Mucosa of stomach (tissue), 1 donor: ENCODE measurements around the gene GH2.
"Not testable (repeated sequence)": the region's sequence is repeated elsewhere in the genome, so short reads cannot be mapped to it uniquely, and the experiment has no call there.

Experiments used
- H3K27me3 ChIP-seq: one replicate; pipeline ENCODE4 v1.7.0; 2013; ENCODE audit warnings: mild to moderate bottlenecking, low read length; ENCODE audit not compliant: control insufficient read depth, insufficient read depth
- H3K36me3 ChIP-seq: one replicate; pipeline ENCODE4 v1.7.0; 2013; ENCODE audit warnings: low read length; ENCODE audit not compliant: control insufficient read depth, insufficient read depth
- H3K4me1 ChIP-seq: one replicate; pipeline ENCODE4 v1.7.0; 2013; ENCODE audit warnings: mild to moderate bottlenecking, low read length; ENCODE audit not compliant: control insufficient read depth, insufficient read depth
- H3K4me3 ChIP-seq: one replicate; pipeline ENCODE4 v1.7.0; 2013; ENCODE audit warnings: low read length
- H3K9ac ChIP-seq: one replicate; pipeline ENCODE4 v1.7.0; 2013; ENCODE audit warnings: mild to moderate bottlenecking, low read length, moderate library complexity
- H3K9me3 ChIP-seq: one replicate; pipeline ENCODE4 v1.7.0; 2013; ENCODE audit warnings: mild to moderate bottlenecking, low read length, moderate library complexity; ENCODE audit not compliant: control insufficient read depth
- donor health status: Pancreatic carcinoma.

The GH2 gene

GRCh38 chr17:63882626-63883126 lies 932 bp upstream of the GH2 start:
- not testable (repeated sequence) for H3K9ac ChIP-seq, H3K36me3 ChIP-seq, H3K4me3 ChIP-seq, H3K27me3 ChIP-seq, H3K4me1 ChIP-seq, H3K9me3 ChIP-seq

GRCh38 chr17:63881337-63881736 lies 407 bp downstream of the GH2 start:
- H3K4me1 ChIP-seq, H3K4me3 ChIP-seq, H3K9me3 ChIP-seq, H3K36me3 ChIP-seq, H3K9ac ChIP-seq, H3K27me3 ChIP-seq: not testable (repeated sequence)

- Histone ChIP-seq H3K36me3 (no peaks in the 10 kb centered on the region), H3K4me3 (no peak overlapping the region), H3K27me3 (peaks cover 2% of the 10 kb centered on the region), H3K9me3 (no peaks in the 10 kb centered on the region), H3K9ac (no peak overlapping the region), H3K4me1 (no peaks in the 10 kb centered on the region)
Measured at GRCh38 chr17:63880706-63881105, 1.0 kb downstream of the GH2 start.

- not testable (repeated sequence) for H3K36me3 ChIP-seq, H3K9ac ChIP-seq, H3K4me3 ChIP-seq, H3K9me3 ChIP-seq, H3K4me1 ChIP-seq, H3K27me3 ChIP-seq
Measured at GRCh38 chr17:63878413-63878812, 3.3 kb downstream of the GH2 start.

- H3K36me3 ChIP-seq, H3K9ac ChIP-seq, H3K4me1 ChIP-seq, H3K4me3 ChIP-seq, H3K9me3 ChIP-seq, H3K27me3 ChIP-seq: not testable (repeated sequence)
Measured at GRCh38 chr17:63874693-63875092, 7.1 kb downstream of the GH2 start.

- H3K9me3 ChIP-seq, H3K4me3 ChIP-seq, H3K4me1 ChIP-seq, H3K9ac ChIP-seq, H3K27me3 ChIP-seq, H3K36me3 ChIP-seq: not testable (repeated sequence)
Measured at GRCh38 chr17:63874061-63874626, 7.6 kb downstream of the GH2 start.

- H3K27me3 ChIP-seq, H3K9me3 ChIP-seq, H3K36me3 ChIP-seq, H3K4me3 ChIP-seq, H3K9ac ChIP-seq, H3K4me1 ChIP-seq: not testable (repeated sequence)
Measured at GRCh38 chr17:63873577-63873976, 8.2 kb downstream of the GH2 start, which contains the start of gene CSH2. Gene CSH2, minus strand, starts transcription at chr17:63873677. Its CDS starts 63 bp downstream, at chr17:63873614.

- not testable (repeated sequence) for H3K4me1 ChIP-seq, H3K36me3 ChIP-seq, H3K4me3 ChIP-seq, H3K9me3 ChIP-seq, H3K9ac ChIP-seq, H3K27me3 ChIP-seq
Measured at GRCh38 chr17:63871646-63872365, 9.9 kb downstream of the GH2 start.

- not testable (repeated sequence) for H3K36me3 ChIP-seq, H3K9ac ChIP-seq, H3K4me3 ChIP-seq, H3K9me3 ChIP-seq, H3K27me3 ChIP-seq, H3K4me1 ChIP-seq
Measured at GRCh38 chr17:63870292-63870665, 11.5 kb downstream of the GH2 start.

- not testable (repeated sequence) for H3K4me3 ChIP-seq, H3K9me3 ChIP-seq, H3K36me3 ChIP-seq, H3K9ac ChIP-seq, H3K4me1 ChIP-seq, H3K27me3 ChIP-seq
Measured at GRCh38 chr17:63869491-63870291, 12.1 kb downstream of the GH2 start.

- not testable (repeated sequence) for H3K27me3 ChIP-seq, H3K9ac ChIP-seq, H3K36me3 ChIP-seq, H3K9me3 ChIP-seq, H3K4me1 ChIP-seq, H3K4me3 ChIP-seq
Measured at GRCh38 chr17:63866625-63867024, 15.1 kb downstream of the GH2 start.

- Histone ChIP-seq H3K27me3 (no peaks in the 10 kb centered on the region), H3K9me3 (no peaks in the 10 kb centered on the region), H3K36me3 (no peaks in the 10 kb centered on the region), H3K4me3 (no peak overlapping the region), H3K4me1 (no peaks in the 10 kb centered on the region), H3K9ac (no peak overlapping the region)
Measured at GRCh38 chr17:63859257-63859656, 22.5 kb downstream of the GH2 start.
